GM18909 (cell line): ENCODE measurements around the gene SLC35G2.
"Not testable (repeated sequence)": the region's sequence is repeated elsewhere in the genome, so short reads cannot be mapped to it uniquely, and the experiment has no call there.

Source experiments
- ATAC-seq: cut with Tn5 transposase; IDR thresholded peaks from one replicate; pipeline ENCODE4 v1.9.1; 2021; ENCODE audit warnings: mild to moderate bottlenecking; ENCODE audit not compliant: unreplicated experiment, poor library complexity

The SLC35G2 gene

GRCh38 chr3:136831461-136831860 is 12.5 kb downstream of the SLC35G2 start:
- ATAC-seq: no peak

- ATAC-seq: no peak
These were observed 16.3 kb downstream of the SLC35G2 start for GRCh38 chr3:136835089-136835812.

GRCh38 chr3:136835813-136836510 is 17.0 kb downstream of the SLC35G2 start:
- ATAC-seq: no peak

- no peak for ATAC-seq
These were observed 17.7 kb downstream of the SLC35G2 start for GRCh38 chr3:136836511-136837156.

GRCh38 chr3:136838641-136839555 is 20.0 kb downstream of the SLC35G2 start:
- ATAC-seq: no peak

GRCh38 chr3:136839556-136839931 is 20.6 kb downstream of the SLC35G2 start:
- ATAC-seq: no peak

- no peak for ATAC-seq
These were observed 21.3 kb downstream of the SLC35G2 start for GRCh38 chr3:136840252-136840651.

GRCh38 chr3:136842294-136842693 is 23.4 kb downstream of the SLC35G2 start:
- no peak for ATAC-seq

- no peak for ATAC-seq
These were observed 25.8 kb downstream of the SLC35G2 start for GRCh38 chr3:136844724-136845123.

GRCh38 chr3:136852180-136852579 is 33.3 kb downstream of the SLC35G2 start:
- ATAC-seq: no peak

- no peak for ATAC-seq
These were observed 37.7 kb downstream of the SLC35G2 start for GRCh38 chr3:136856665-136857064.

- no peak for ATAC-seq
These were observed 39.5 kb downstream of the SLC35G2 start for GRCh38 chr3:136858381-136858780.

GRCh38 chr3:136860541-136860940 is 41.6 kb downstream of the SLC35G2 start:
- ATAC-seq: no peak

GRCh38 chr3:136861890-136862616 is 43.1 kb downstream of the SLC35G2 start, which contains the start of gene NCK1:
TSS of gene NCK1 (plus strand) at chr3:136862208. CDS start at chr3:136928002, 65,794 bp downstream.
- peak; percentile 96 for ATAC-seq

GRCh38 chr3:136862617-136863322 is 43.8 kb downstream of the SLC35G2 start:
- peak; percentile 24 for ATAC-seq

GRCh38 chr3:136869282-136869681 is 50.4 kb downstream of the SLC35G2 start:
- no peak for ATAC-seq

GRCh38 chr3:136872258-136872657 is 53.3 kb downstream of the SLC35G2 start:
- ATAC-seq: not testable (repeated sequence)

GRCh38 chr3:136879510-136879909 is 60.6 kb downstream of the SLC35G2 start:
- not testable (repeated sequence) for ATAC-seq

- ATAC-seq: peak; percentile 46
These were observed 63.6 kb downstream of the SLC35G2 start for GRCh38 chr3:136882571-136882970.
